IMR-90 (cell line): ENCODE measurements around the gene FES. TPM values are rescaled to one million over a fixed set of nuclear protein-coding genes. Genes with fewer than 3 reads are reported as not detected.

Experiments used
- ATAC-seq: fragments of 200-7000 bp; cut with Tn5 transposase; 2 replicates; pipeline ENCODE4 v1.9.1; 2020; ENCODE audit warnings: low read depth, mild to moderate bottlenecking, moderate library complexity
- BruUV-seq: library from RNA; stranded (reverse); fragments of 400-500 nt; replicated peaks from 2 replicates; lab custom pipeline; 2021; lab: Mats Ljungman, UMichigan
- CTCF ChIA-PET: fragments of 300-600 bp; formaldehyde crosslinking; extraction: SDS; loops from one replicate; lab custom pipeline; 2021; ENCODE audit warnings: antibody characterized with exemption; lab: Yijun Ruan, JAX
- POLR2A ChIA-PET: fragments of 300-600 bp; sonication (Branson Sonifier 250); formaldehyde crosslinking; loops from one replicate; lab custom pipeline; 2022; ENCODE audit warnings: antibody characterized with exemption; ENCODE audit not compliant: unreplicated experiment; lab: Charles Lee
- DNase-seq: peaks from one replicate; pipeline ENCODE4 v3.0.0; 2013
- H2AFZ ChIP-seq: replicated peaks from 2 replicates; pipeline ENCODE3; 2013; ENCODE audit warnings: low read length, mild to moderate bottlenecking; ENCODE audit not compliant: poor library complexity
- H2AK5ac ChIP-seq: 2 replicates; pipeline ENCODE4 v1.6.1; 2013; ENCODE audit warnings: low read depth, low read length, inconsistent platforms
- H2AK9ac ChIP-seq: replicated peaks from 2 replicates; pipeline ENCODE3; 2013; ENCODE audit warnings: mild to moderate bottlenecking, low read depth, low read length, moderate library complexity; ENCODE audit not compliant: poor library complexity
- H2BK120ac ChIP-seq: 2 replicates; pipeline ENCODE4 v1.6.1; 2013; ENCODE audit warnings: low read depth, low read length, inconsistent platforms
- H2BK15ac ChIP-seq: 3 replicates; pipeline ENCODE4 v1.6.1; 2013; ENCODE audit warnings: low read depth, low read length, inconsistent platforms
- H2BK20ac ChIP-seq: 2 replicates; pipeline ENCODE4 v1.6.1; 2013; ENCODE audit warnings: low read depth, mild to moderate bottlenecking, inconsistent platforms, low read length, moderate library complexity
- H2BK5ac ChIP-seq: 2 replicates; pipeline ENCODE4 v1.6.1; 2013; ENCODE audit warnings: mild to moderate bottlenecking, low read depth, low read length, inconsistent platforms; ENCODE audit not compliant: poor library complexity, severe bottlenecking
- H3K14ac ChIP-seq: replicated peaks from 2 replicates; pipeline ENCODE4 v1.6.1; 2013; ENCODE audit warnings: low read depth, low read length, inconsistent platforms
- H3K18ac ChIP-seq: 2 replicates; pipeline ENCODE4 v1.6.1; 2013; ENCODE audit warnings: low read depth, low read length, control low read depth
- H3K23ac ChIP-seq: 2 replicates; pipeline ENCODE4 v1.6.1; 2013; ENCODE audit warnings: low read depth, low read length, inconsistent platforms
- H3K27ac ChIP-seq: 2 replicates; pipeline ENCODE4 v1.5.1; 2013; ENCODE audit warnings: mild to moderate bottlenecking, control low read depth, low read length; ENCODE audit not compliant: insufficient read depth
- H3K27me3 ChIP-seq: 2 replicates; pipeline ENCODE4 v1.6.1; 2013; ENCODE audit warnings: low read length; ENCODE audit not compliant: control insufficient read depth, insufficient read depth
- H3K36me3 ChIP-seq: 2 replicates; pipeline ENCODE4 v1.6.1; 2013; ENCODE audit warnings: low read length, mixed read lengths; ENCODE audit not compliant: control insufficient read depth, insufficient read depth
- H3K4ac ChIP-seq: 2 replicates; pipeline ENCODE4 v1.6.1; 2013; ENCODE audit warnings: low read depth, low read length, inconsistent platforms
- H3K4me1 ChIP-seq: 2 replicates; pipeline ENCODE4 v1.6.1; 2013; ENCODE audit warnings: low read length, mixed read lengths; ENCODE audit not compliant: control insufficient read depth, insufficient read depth
- H3K4me2 ChIP-seq: 2 replicates; pipeline ENCODE4 v1.6.1; 2013; ENCODE audit warnings: low read depth, mild to moderate bottlenecking, control low read depth, low read length, moderate library complexity
- H3K4me3 ChIP-seq: 2 replicates; pipeline ENCODE4 v1.5.1; 2013; ENCODE audit warnings: low read depth, mild to moderate bottlenecking, control low read depth, low read length, moderate library complexity; ENCODE audit not compliant: insufficient read depth
- H3K56ac ChIP-seq: 2 replicates; pipeline ENCODE4 v1.6.1; 2013; ENCODE audit warnings: low read length, inconsistent platforms; ENCODE audit not compliant: insufficient read depth; ENCODE audit errors: extremely low read depth
- H3K79me1 ChIP-seq, 2 experiments: 2 replicates each; pipeline ENCODE4 v1.6.1; 2013; ENCODE audit warnings: low read length in 2 of 2, inconsistent platforms in 1 of 2, low read depth in 1 of 2
- H3K9ac ChIP-seq: 2 replicates; pipeline ENCODE4 v1.6.1; 2013; ENCODE audit warnings: low read depth, low read length, control low read depth
- H3K9me1 ChIP-seq: 2 replicates; pipeline ENCODE4 v1.6.1; 2013; ENCODE audit warnings: low read length, inconsistent platforms; ENCODE audit not compliant: insufficient read depth
- H3K9me3 ChIP-seq: 2 replicates; pipeline ENCODE4 v1.6.1; 2013; ENCODE audit warnings: low read length; ENCODE audit not compliant: control insufficient read depth, insufficient read depth
- H4K20me1 ChIP-seq: 2 replicates; pipeline ENCODE4 v1.6.1; 2013; ENCODE audit warnings: low read length, inconsistent platforms; ENCODE audit not compliant: insufficient read depth
- H4K5ac ChIP-seq: 2 replicates; pipeline ENCODE4 v1.6.1; 2013; ENCODE audit warnings: mild to moderate bottlenecking, low read depth, low read length, control low read depth
- H4K8ac ChIP-seq, 2 experiments: 2 replicates each; pipeline ENCODE4 v1.6.1; 2013; ENCODE audit warnings: low read depth in 2 of 2, low read length in 2 of 2, control low read depth in 1 of 2, inconsistent platforms in 1 of 2
- H4K91ac ChIP-seq: 2 replicates; pipeline ENCODE4 v1.6.1; 2013; ENCODE audit warnings: low read depth, low read length, inconsistent platforms; ENCODE audit not compliant: insufficient read depth
- BHLHE40 ChIP-seq: fragments of 150-350 bp; IDR thresholded peaks from 2 replicates; pipeline ENCODE4 v1.6.1; 2016; ENCODE audit warnings: mild to moderate bottlenecking, low read depth, low read length
- ELK1 ChIP-seq: fragments of 150-350 bp; IDR thresholded peaks from 2 replicates; pipeline ENCODE4 v1.6.1; 2016; ENCODE audit warnings: low read depth, mild to moderate bottlenecking, low read length, moderate library complexity, borderline replicate concordance
- RCOR1 ChIP-seq: IDR thresholded peaks from 2 replicates; pipeline ENCODE4 v1.6.1; 2012; ENCODE audit warnings: mild to moderate bottlenecking, low read length, improper control_type of control experiment; ENCODE audit not compliant: insufficient replicate concordance
- SMC3 ChIP-seq: fragments of 150-350 bp; IDR thresholded peaks from 2 replicates; pipeline ENCODE4 v1.6.1; 2016; ENCODE audit warnings: low read depth, mild to moderate bottlenecking, antibody characterized with exemption, low read length, moderate library complexity
- WGBS, 2 experiments: methylation state at CpG; one replicate each; pipeline versions ENCODE4 v1.1.5 to v1.1.7; 2013; ENCODE audit warnings: missing lambda C conversion rate in 2 of 2; ENCODE audit not compliant: insufficient read length in 1 of 2; ENCODE audit errors: extremely low coverage in 2 of 2; 5-methylcytosine and 5-hydroxymethylcytosine counted together
- dilution Hi-C: fragments of 300-500 bp; cut with HindIII; formaldehyde crosslinking; loops from one replicate; pipeline ENCODE4 v1.14.3; 2018; ENCODE audit warnings: low sequenced_read_pairs; ENCODE audit not compliant: unreplicated experiment
- in situ Hi-C: fragments of 300-500 bp; cut with MboI; formaldehyde crosslinking; loops from 3 replicates; pipeline ENCODE4 v1.14.3; 2019; ENCODE audit warnings: low sequenced_read_pairs, inconsistent platforms, mixed read lengths
- intact Hi-C: fragments of 100-400 bp; cut with micrococcal nuclease; formaldehyde crosslinking; loops from 2 replicates; pipeline ENCODE4 v1.10.0; 2022
- polyA plus RNA-seq, 3 experiments: library from polyadenylated mRNA; depleted of rRNA; stranded (reverse); fragments of >200 nt; gene quantifications; 2 replicates each; pipeline ENCODE4 v1.2.3, GENCODE V29; 2012; ENCODE audit warnings: low replicate concordance in 1 of 3
- total RNA-seq: library from RNA; depleted of rRNA; stranded (reverse); fragments of >200 nt; gene quantifications from 2 replicates; pipeline ENCODE4 v1.2.3, GENCODE V29; 2012

The FES gene
- total and polyA plus RNA-seq, 2 of the 4 experiments (the other 2 are of a cell fraction): 10.5 to 11.7 TPM

GRCh38 chr15:90906181-90906849 is 22.0 kb downstream of the FES start (continued):
- no peak for TF ChIP-seq ELK1
- no peak for TF ChIP-seq RCOR1

DNA sequence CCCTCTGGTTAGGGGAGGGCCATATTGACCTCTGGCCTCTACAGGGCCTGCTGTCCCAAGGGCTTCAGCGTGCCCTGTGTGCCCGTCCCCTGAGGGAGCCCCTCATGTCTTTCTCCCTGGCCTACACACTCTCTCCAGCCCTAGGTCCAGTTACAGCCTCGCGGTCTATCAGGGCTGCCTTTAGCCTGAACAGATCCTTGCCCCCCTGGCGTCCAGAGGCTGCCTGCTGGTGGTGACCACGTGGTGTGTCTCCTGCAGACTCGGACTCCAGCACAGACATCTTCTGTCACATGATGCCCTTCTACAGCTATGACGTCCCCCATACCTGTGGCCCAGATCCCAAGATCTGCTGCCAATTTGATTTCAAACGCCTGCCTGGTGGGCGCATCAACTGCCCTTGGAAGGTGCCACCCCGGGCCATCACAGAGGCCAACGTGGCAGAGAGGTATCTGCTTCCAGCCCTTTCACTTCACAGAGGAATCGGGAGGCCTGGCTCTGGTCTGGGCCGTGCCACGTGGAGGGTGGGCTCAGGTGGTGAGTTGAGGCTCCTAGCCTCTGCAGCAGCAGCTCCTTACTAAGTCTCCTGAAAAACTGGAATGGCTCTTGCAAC is 22.9 kb downstream of the FES start:
- H3K4me1 ChIP-seq: peaks cover 4% of the 10 kb centered on the region; the same call in 1 of the 2 replicates
- H3K27ac ChIP-seq: no peak overlapping the region
- H3K4ac ChIP-seq: no peak overlapping the region
- peaks cover 40% of the 10 kb centered on the region for H3K36me3 ChIP-seq
- peaks cover 0 to 13% of the 10 kb centered on the region in 2 experiments; a peak in 2 of 4 replicates for H3K79me1 ChIP-seq
- H4K5ac ChIP-seq: no peak overlapping the region
- no peaks in the 10 kb centered on the region for H3K9me1 ChIP-seq
- H3K18ac ChIP-seq: no peak overlapping the region
- POLR2A ChIA-PET: no interaction called here
- CTCF ChIA-PET: no interaction called here
- no peak overlapping the region for H3K4me3 ChIP-seq
- 94% methylated on average over 3 of the region's 15 CpGs; no CpG with 5 or more reads in 1 of the 2 experiments for WGBS, 2 experiments
- no peak overlapping the region for H2AK9ac ChIP-seq
- H4K8ac ChIP-seq: no peak overlapping the region
- H2AFZ ChIP-seq: no peak overlapping the region
- H2BK20ac ChIP-seq: no peak overlapping the region
- in situ Hi-C loops (no loop called here), intact Hi-C loops (no loop called here), dilution Hi-C loops (no loop called here)
- ATAC-seq (no peak), DNase-seq (no peak)
- no peaks in the 10 kb centered on the region for H4K20me1 ChIP-seq
- BruUV-seq: no TSS peak
- no peaks in the 10 kb centered on the region for H3K27me3 ChIP-seq
- H2BK120ac ChIP-seq: no peak overlapping the region
- H3K23ac ChIP-seq: no peak overlapping the region
- H2BK5ac ChIP-seq: no peak overlapping the region
- H3K56ac ChIP-seq: no peak overlapping the region
- H3K9ac ChIP-seq: no peak overlapping the region
- H3K14ac ChIP-seq: no peak overlapping the region
- no peak overlapping the region for H2AK5ac ChIP-seq
- no peak overlapping the region for H4K91ac ChIP-seq
- TF ChIP-seq SMC3 (no peak), RCOR1 (no peak), BHLHE40 (no peak)
- no peak overlapping the region for H3K4me2 ChIP-seq
- H3K9me3 ChIP-seq: no peaks in the 10 kb centered on the region
- H2BK15ac ChIP-seq: no peak overlapping the region
